ENCODE measurements around the gene TGFBR3.

TGFBR3 gene

DNA sequence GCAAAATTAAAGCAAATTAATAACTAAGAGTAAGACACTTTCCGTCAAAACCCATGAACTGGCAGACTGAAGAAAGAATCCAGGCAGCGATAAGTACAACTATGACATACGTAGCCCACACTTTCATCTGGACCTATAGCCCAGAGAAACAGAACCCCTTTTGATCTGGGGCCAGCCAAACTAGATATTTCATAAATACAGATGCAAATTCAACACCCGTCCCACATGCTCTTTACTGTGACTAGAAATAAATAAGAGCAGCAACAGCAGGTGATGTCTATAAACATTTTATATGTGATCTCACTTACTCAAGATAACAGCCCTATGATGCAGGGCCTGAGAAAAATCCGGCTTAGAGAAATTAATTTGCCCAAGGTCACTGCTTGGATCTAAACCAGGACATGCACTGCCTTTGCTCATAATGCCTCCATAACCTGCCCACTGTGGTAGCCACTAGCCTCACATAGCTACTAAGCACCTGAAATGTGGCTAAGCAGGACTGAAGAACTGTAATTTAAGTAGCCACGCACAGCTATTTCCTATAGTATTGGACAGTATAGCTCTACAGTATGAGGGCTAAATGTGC is 130.2 kb downstream of the TGFBR3 start:
- no peak overlapping the region for H3K4me2 ChIP-seq (ENCODE audit: low read length)
- H3K36me3 ChIP-seq (ENCODE audit: insufficient read depth, low read length): no peaks in the 10 kb centered on the region
- H3K27me3 ChIP-seq (ENCODE audit: control insufficient read depth, insufficient read depth, low read length): no peaks in the 10 kb centered on the region
- H3K4me3 ChIP-seq (ENCODE audit: low read length): no peak overlapping the region
- H3K9ac ChIP-seq (ENCODE audit: low read depth, low read length): no peak overlapping the region
- no peaks in the 10 kb centered on the region for H3K9me3 ChIP-seq (replicated peaks; ENCODE audit: low read length)
- H3K4me1 ChIP-seq (ENCODE audit: control insufficient read depth, insufficient read depth, low read length): peaks cover 18% of the 10 kb centered on the region

DNA sequence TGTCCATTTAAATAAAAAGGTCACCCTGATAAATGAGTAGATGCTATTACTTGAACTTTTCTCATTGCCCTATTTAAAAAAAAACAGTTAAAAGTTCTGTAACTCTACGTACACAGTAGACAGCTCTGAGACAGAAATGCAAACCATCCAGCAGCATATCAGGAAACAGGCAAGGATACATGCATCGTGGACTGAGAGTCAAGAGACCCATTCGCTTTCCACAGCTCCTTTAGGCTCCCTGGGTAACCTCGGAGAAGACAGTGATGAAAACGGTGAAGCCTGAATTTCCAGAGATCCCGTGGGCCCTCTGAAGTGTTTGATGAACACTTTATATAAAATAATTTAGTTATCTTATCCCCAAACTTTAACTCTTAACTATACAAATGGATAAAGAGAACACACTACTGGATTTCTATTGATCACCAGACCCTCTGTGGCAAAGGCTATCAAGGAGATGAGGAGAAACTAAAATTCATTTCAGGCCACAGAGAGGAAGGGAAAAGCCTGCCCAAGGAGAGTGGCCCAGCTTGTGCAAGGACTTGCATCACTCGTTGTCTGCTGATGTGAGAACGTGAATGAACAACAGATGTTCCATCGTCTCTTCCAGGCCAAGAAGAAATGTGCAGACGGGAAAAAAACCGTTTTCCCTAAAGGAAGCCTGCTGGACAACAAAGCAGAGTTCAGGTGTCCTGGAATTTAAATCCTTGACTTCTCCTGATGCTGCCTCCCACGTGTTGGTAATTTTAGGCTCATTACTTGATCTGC is 131.0 kb downstream of the TGFBR3 start:
- H3K4me2 ChIP-seq (ENCODE audit: low read length): no peak overlapping the region
- H3K27me3 ChIP-seq (ENCODE audit: control insufficient read depth, insufficient read depth, low read length): no peaks in the 10 kb centered on the region
- H3K4me3 ChIP-seq (ENCODE audit: low read length): no peak overlapping the region
- no peak overlapping the region for H3K9ac ChIP-seq (ENCODE audit: low read depth, low read length)
- H3K9me3 ChIP-seq (replicated peaks; ENCODE audit: low read length): no peaks in the 10 kb centered on the region
- H3K4me1 ChIP-seq (ENCODE audit: control insufficient read depth, insufficient read depth, low read length): peaks cover 26% of the 10 kb centered on the region
- H3K36me3 ChIP-seq (ENCODE audit: insufficient read depth, low read length): no peaks in the 10 kb centered on the region

DNA sequence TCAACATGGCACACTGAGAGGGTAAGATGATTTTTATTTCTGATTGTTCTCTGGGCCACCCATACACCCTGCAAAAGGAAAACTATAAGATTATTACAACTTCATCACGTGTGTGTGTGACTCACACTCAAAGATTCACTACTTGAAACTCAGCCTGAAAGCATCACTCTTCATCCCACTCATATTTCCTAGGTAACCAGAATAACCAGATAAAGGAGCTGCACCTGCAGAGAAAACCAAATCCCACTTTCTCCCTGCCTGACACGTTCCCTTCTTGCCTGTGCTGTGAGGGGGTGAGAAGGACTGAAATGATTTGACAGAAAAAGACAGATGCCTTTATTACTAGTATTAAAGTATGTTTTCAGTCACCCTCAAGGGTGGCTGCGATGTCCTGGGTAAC is 131.6 kb downstream of the TGFBR3 start:
- peaks cover 28% of the 10 kb centered on the region for H3K4me1 ChIP-seq (ENCODE audit: control insufficient read depth, insufficient read depth, low read length)
- H3K4me2 ChIP-seq (ENCODE audit: low read length): no peak overlapping the region
- no peak overlapping the region for H3K4me3 ChIP-seq (ENCODE audit: low read length)

DNA sequence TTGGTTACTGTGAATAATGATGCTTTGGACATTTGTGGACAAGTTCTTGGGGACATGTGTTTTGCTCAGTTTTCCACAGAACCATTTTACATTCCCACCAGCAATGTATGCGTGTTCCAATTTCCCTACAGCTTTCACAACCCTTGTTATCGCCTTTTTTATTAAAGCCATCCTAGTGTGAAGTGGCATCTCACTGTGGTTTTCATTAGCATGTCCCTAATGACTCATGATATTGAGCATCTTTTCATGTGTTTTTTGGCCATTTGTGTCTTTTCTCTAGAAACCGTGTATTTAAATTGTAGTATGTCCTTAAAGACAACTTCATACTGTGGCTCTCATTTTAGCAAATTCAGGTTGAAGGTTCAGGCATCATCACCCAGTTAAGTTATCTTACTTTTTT is 132.1 kb downstream of the TGFBR3 start:
- Histone ChIP-seq H3K4me2 (ENCODE audit: low read length) (no peak overlapping the region), H3K4me3 (ENCODE audit: low read length) (no peak overlapping the region), H3K9me3 (replicated peaks; ENCODE audit: low read length) (no peaks in the 10 kb centered on the region), H3K27me3 (ENCODE audit: control insufficient read depth, insufficient read depth, low read length) (no peaks in the 10 kb centered on the region), H3K9ac (ENCODE audit: low read depth, low read length) (no peak overlapping the region), H3K4me1 (ENCODE audit: control insufficient read depth, insufficient read depth, low read length) (peaks cover 28% of the 10 kb centered on the region), H3K36me3 (ENCODE audit: insufficient read depth, low read length) (no peaks in the 10 kb centered on the region)

More for the DNA sequence above, 131.6 kb downstream of the TGFBR3 start:
- H3K36me3 ChIP-seq (ENCODE audit: insufficient read depth, low read length): no peaks in the 10 kb centered on the region
- no peaks in the 10 kb centered on the region for H3K9me3 ChIP-seq (replicated peaks; ENCODE audit: low read length)
- H3K9ac ChIP-seq (ENCODE audit: low read depth, low read length): no peak overlapping the region
- H3K27me3 ChIP-seq (ENCODE audit: control insufficient read depth, insufficient read depth, low read length): no peaks in the 10 kb centered on the region

DNA sequence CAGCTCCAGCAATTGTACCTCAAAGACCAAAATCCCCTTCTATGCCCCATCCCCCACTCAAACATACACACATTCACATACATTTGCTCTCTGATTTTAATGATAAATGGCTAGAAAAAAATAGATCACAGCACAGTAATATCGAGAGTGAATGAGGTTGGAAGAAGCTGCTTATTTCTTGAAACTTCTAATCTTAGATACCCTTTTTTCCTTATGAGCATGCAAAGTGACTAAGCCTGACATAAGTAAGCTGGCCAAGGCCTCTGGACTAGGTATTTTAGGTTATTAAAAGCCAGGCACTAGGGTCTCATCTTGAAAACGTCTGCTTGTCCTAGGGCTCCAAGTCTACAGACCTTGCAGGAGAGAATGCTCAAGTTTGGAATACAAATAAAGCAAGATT is 133.6 kb downstream of the TGFBR3 start:
- Histone ChIP-seq H3K27me3 (ENCODE audit: control insufficient read depth, insufficient read depth, low read length) (no peaks in the 10 kb centered on the region), H3K9me3 (replicated peaks; ENCODE audit: low read length) (peaks cover 1% of the 10 kb centered on the region), H3K4me1 (ENCODE audit: control insufficient read depth, insufficient read depth, low read length) (peaks cover 28% of the 10 kb centered on the region), H3K9ac (ENCODE audit: low read depth, low read length) (no peak overlapping the region), H3K36me3 (ENCODE audit: insufficient read depth, low read length) (no peaks in the 10 kb centered on the region), H3K4me3 (ENCODE audit: low read length) (no peak overlapping the region), H3K4me2 (ENCODE audit: low read length) (no peak overlapping the region)

DNA sequence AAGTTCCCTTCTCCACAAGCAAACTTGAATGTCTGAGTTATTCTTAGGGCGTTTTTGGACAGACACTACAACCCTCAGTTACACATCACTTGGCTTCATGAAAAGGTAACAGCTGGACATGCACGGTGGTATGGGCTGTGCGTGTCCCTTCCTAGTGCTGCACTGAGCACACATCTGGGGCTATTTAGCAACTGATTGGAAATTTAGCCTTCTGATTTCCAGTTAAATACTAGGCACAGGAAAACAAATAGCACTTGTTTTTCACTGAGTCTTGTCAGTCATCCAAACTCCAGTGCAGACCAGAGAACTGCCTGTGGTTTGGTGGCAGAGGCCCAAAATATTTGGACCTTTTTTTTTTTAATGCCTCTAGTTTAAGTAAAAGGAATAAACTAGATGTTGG is 134.7 kb downstream of the TGFBR3 start:
- Histone ChIP-seq H3K4me3 (ENCODE audit: low read length) (no peak overlapping the region), H3K4me2 (ENCODE audit: low read length) (no peak overlapping the region), H3K4me1 (ENCODE audit: control insufficient read depth, insufficient read depth, low read length) (peaks cover 28% of the 10 kb centered on the region), H3K9ac (ENCODE audit: low read depth, low read length) (no peak overlapping the region), H3K36me3 (ENCODE audit: insufficient read depth, low read length) (no peaks in the 10 kb centered on the region), H3K9me3 (replicated peaks; ENCODE audit: low read length) (peaks cover 9% of the 10 kb centered on the region), H3K27me3 (ENCODE audit: control insufficient read depth, insufficient read depth, low read length) (no peaks in the 10 kb centered on the region)

DNA sequence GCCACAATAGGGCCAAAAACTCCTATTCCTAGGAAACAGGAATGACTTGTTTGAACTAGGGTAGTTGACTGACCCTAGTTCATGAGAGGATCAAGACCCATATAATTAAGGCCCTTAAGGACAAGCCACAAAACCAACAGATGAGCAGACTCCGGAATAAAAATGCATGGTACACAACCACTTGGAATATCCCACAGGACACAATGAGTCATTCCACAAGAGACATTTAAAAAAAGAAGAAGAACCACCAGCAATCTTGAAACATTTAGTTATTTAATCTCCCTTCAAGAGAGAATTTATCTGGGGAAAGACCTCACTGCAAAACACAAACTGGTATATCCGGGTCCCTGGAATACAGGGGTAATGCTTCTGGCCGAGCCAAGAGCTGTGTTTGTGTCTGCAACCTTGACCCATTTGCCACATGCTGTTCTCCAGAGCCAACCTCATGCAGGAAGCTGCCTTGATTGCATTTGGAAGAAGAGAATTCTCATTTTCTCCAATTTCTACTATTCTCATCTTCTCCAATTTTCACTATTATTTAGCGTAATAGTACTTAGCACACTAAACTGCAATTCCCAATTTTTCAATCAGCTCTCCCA is 135.5 kb downstream of the TGFBR3 start:
- H3K4me1 ChIP-seq (ENCODE audit: control insufficient read depth, insufficient read depth, low read length): peaks cover 28% of the 10 kb centered on the region

DNA sequence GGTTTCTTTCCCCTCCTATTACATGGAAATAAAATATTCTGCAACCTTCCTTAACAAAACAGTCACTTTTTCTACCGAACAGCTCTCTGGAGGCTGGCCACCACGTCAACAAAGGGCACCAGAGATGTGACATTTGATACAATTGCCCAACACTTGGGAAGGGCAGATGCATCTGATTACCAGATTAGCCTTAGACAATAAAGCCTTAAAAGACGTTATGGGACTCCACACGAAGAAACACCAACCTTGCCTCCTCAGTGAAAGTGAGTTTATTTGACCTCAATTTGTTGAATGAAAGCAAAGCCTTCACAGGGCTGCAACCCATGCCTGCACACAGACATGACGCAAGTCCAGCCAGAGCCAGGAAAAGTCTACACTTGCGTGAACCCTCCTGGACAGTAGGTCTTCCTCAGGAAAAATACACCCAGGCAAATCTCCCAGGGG is 136.1 kb downstream of the TGFBR3 start:
- no peaks in the 10 kb centered on the region for H3K36me3 ChIP-seq (ENCODE audit: insufficient read depth, low read length)
- H3K4me3 ChIP-seq (ENCODE audit: low read length): no peak overlapping the region
- no peak overlapping the region for H3K4me2 ChIP-seq (ENCODE audit: low read length)
- H3K4me1 ChIP-seq (ENCODE audit: control insufficient read depth, insufficient read depth, low read length): peaks cover 28% of the 10 kb centered on the region
- H3K9ac ChIP-seq (ENCODE audit: low read depth, low read length): no peak overlapping the region
- peaks cover 9% of the 10 kb centered on the region for H3K9me3 ChIP-seq (replicated peaks; ENCODE audit: low read length)
- no peaks in the 10 kb centered on the region for H3K27me3 ChIP-seq (ENCODE audit: control insufficient read depth, insufficient read depth, low read length)

More for the DNA sequence above, 135.5 kb downstream of the TGFBR3 start:
- H3K9me3 ChIP-seq (replicated peaks; ENCODE audit: low read length): peaks cover 9% of the 10 kb centered on the region
- no peak overlapping the region for H3K4me2 ChIP-seq (ENCODE audit: low read length)
- no peak overlapping the region for H3K9ac ChIP-seq (ENCODE audit: low read depth, low read length)
- H3K4me3 ChIP-seq (ENCODE audit: low read length): no peak overlapping the region
- no peaks in the 10 kb centered on the region for H3K27me3 ChIP-seq (ENCODE audit: control insufficient read depth, insufficient read depth, low read length)
- H3K36me3 ChIP-seq (ENCODE audit: insufficient read depth, low read length): no peaks in the 10 kb centered on the region

DNA sequence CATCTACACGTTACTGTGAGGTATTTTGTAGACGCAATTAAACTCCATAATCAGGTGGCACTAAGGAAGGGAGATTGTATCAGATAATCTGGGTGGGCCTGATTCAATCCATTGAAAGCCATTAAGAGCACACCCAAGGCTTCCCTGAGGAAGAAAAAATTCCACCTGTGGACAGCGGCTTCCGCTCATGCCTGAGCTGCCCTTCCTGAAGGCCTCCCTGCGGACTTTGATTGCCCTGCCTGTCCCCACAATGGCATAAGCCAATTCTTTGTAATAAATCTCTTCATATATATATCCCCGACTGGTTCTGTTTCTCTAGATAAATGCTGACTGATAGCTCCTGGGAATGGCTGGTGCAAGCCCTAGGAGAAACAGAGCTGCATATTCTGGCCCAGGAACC is 138.3 kb downstream of the TGFBR3 start:
- peaks cover 9% of the 10 kb centered on the region for H3K9me3 ChIP-seq (replicated peaks; ENCODE audit: low read length)
- no peak overlapping the region for H3K4me3 ChIP-seq (ENCODE audit: low read length)
- H3K27me3 ChIP-seq (ENCODE audit: control insufficient read depth, insufficient read depth, low read length): no peaks in the 10 kb centered on the region
- H3K4me1 ChIP-seq (ENCODE audit: control insufficient read depth, insufficient read depth, low read length): peaks cover 28% of the 10 kb centered on the region
- no peak overlapping the region for H3K4me2 ChIP-seq (ENCODE audit: low read length)
- no peaks in the 10 kb centered on the region for H3K36me3 ChIP-seq (ENCODE audit: insufficient read depth, low read length)
- H3K9ac ChIP-seq (ENCODE audit: low read depth, low read length): no peak overlapping the region

DNA sequence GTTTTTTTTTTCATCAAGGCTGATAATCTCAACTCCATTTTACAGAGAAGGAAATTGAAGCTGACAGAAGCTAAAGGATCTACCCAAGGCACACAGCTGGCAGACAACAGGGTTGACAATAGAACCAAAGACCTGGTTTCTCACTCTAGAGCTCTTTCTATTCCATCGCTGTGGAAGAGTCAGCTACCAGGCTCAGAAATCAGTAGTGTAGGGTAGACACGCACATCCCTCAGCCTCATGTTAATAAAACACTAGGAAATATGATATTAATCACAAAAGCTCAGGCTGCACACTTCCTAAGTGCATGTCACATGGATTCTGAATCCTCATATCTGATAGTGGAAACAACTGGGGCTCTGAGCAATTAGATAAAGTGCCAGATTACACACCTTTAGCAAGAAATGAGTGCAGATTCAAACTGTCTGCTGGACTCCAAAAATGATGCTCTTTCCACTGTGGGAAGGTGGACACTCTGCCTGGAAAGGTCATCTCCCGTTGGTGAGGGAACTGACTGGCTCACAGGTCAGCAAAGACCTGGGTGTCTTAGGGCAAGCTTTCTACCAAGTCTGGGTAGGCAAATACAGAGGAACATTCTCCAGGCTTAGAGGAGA is 139.1 kb downstream of the TGFBR3 start:
- Histone ChIP-seq H3K9ac (ENCODE audit: low read depth, low read length) (no peak overlapping the region), H3K9me3 (replicated peaks; ENCODE audit: low read length) (peaks cover 9% of the 10 kb centered on the region), H3K4me2 (ENCODE audit: low read length) (no peak overlapping the region), H3K27me3 (ENCODE audit: control insufficient read depth, insufficient read depth, low read length) (no peaks in the 10 kb centered on the region), H3K4me3 (ENCODE audit: low read length) (no peak overlapping the region), H3K4me1 (ENCODE audit: control insufficient read depth, insufficient read depth, low read length) (peaks cover 37% of the 10 kb centered on the region), H3K36me3 (ENCODE audit: insufficient read depth, low read length) (no peaks in the 10 kb centered on the region)

DNA sequence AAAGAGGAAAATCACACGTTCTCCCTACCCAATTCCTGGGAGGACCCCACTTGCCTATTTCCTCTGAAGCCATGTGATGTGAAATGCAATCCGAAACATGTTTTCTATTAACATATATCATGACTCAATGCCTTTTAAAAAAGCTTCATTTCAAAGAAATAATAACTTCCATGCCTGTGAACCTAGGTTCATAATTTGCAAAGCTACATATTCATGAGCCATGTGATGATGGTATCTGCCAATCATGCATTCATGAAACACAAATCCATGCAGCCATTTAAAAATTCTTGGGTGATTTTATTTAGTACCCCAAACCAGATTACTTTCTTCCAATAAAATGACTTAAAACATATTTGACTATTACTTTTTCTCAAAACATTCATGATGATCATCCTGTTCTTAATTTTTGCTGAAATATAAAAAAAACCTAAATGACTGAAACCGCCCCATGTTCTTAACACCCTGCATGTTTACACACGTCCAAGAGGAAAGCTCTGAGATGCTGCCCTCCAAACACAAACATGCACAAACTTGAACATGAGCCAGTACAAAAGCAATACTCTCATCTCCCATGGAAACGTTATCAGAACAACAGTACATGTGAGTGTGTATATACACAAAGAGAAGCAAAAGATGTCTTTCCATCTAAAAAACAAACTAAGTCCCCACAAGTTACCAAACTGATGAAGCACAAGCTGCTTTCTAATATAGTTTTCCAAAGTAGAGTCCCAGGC is 140.1 kb downstream of the TGFBR3 start:
- Histone ChIP-seq H3K9me3 (replicated peaks; ENCODE audit: low read length) (peaks cover 9% of the 10 kb centered on the region), H3K4me2 (ENCODE audit: low read length) (no peak overlapping the region), H3K9ac (ENCODE audit: low read depth, low read length) (no peak overlapping the region), H3K4me3 (ENCODE audit: low read length) (no peak overlapping the region), H3K27me3 (ENCODE audit: control insufficient read depth, insufficient read depth, low read length) (no peaks in the 10 kb centered on the region), H3K4me1 (ENCODE audit: control insufficient read depth, insufficient read depth, low read length) (peaks cover 36% of the 10 kb centered on the region), H3K36me3 (ENCODE audit: insufficient read depth, low read length) (no peaks in the 10 kb centered on the region)
